HL-60 (cell line): ENCODE data around the gene ANTXR1.
A peak's percentile ranks its signal among the peaks of the same experiment; 100 is the strongest.

ENCODE experiments used
- DNase-seq, 2 experiments: peaks; one replicate each; pipeline ENCODE4 v3.0.0-alpha.2; 2010 to 2020; ENCODE audit warnings: low read depth in 1 of 2, low spot score in 1 of 2
- H3K27ac ChIP-seq: fragments of 250-450 bp; sonication (Bioruptor Pico); replicated peaks from 2 replicates; pipeline ENCODE4 v1.5.1; 2020; ENCODE audit warnings: mild to moderate bottlenecking, moderate library complexity
- H3K27me3 ChIP-seq: fragments of 250-450 bp; sonication (Bioruptor Pico); 2 replicates; pipeline ENCODE4 v1.5.1; 2021; ENCODE audit warnings: mild to moderate bottlenecking, moderate library complexity; ENCODE audit not compliant: insufficient read depth, poor library complexity, severe bottlenecking
- H3K4me3 ChIP-seq: replicated peaks from 2 replicates; pipeline ENCODE4 v1.5.1; 2011; ENCODE audit warnings: mild to moderate bottlenecking, control low read depth, low read length; ENCODE audit not compliant: insufficient read depth
- GABPA ChIP-seq: IDR thresholded peaks from 2 replicates; pipeline ENCODE4 v1.6.1; 2012; ENCODE audit warnings: low read depth
- POLR2AphosphoS5 ChIP-seq: IDR thresholded peaks from 2 replicates; pipeline ENCODE4 v1.6.1; 2012; ENCODE audit warnings: low read depth
- SPI1 ChIP-seq: IDR thresholded peaks from 2 replicates; pipeline ENCODE4 v1.6.1; 2012; ENCODE audit warnings: low read depth, mild to moderate bottlenecking, borderline replicate concordance
- TF ChIP-seq, protein P1 (sequence below): IDR thresholded peaks from one replicate; pipeline ENCODE4 v1.5.1; 2011; ENCODE audit warnings: low read length, control low read depth, inconsistent platforms; ENCODE audit not compliant: insufficient read depth
- TF ChIP-seq, protein P2 (sequence below): IDR thresholded peaks from 2 replicates; pipeline ENCODE4 v1.6.1; 2012; ENCODE audit warnings: low read depth; ENCODE audit not compliant: insufficient replicate concordance

ANTXR1 gene

DNA sequence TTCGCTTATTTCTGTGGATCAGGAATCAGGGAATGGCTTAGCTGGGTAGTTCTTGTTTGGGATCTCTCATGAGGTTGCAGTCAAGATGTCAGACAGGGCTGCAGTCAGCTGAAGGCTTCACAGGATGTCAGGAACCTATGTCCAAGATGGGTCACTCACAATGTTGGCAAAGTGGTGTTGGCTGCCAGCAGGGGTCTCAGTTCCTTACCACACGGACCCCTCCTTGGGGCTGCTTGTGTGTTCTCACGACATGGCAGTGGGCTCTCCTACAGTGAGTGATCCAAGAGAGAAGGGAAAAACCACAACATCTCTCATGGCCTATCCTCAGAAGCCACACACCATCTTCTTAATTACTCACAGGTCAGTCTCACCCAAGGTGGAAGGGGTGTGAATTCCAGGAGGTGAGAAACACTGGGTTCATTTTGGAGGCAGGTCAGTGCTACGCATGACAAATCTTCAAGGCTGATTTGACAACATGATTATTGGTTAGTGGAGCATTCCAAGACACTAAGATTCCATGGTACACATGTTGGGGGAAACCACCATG lies 1.3 kb upstream of the ANTXR1 start:
- peaks cover 32% of the 10 kb centered on the region for H3K27me3 ChIP-seq
- TF ChIP-seq, protein P1, sequence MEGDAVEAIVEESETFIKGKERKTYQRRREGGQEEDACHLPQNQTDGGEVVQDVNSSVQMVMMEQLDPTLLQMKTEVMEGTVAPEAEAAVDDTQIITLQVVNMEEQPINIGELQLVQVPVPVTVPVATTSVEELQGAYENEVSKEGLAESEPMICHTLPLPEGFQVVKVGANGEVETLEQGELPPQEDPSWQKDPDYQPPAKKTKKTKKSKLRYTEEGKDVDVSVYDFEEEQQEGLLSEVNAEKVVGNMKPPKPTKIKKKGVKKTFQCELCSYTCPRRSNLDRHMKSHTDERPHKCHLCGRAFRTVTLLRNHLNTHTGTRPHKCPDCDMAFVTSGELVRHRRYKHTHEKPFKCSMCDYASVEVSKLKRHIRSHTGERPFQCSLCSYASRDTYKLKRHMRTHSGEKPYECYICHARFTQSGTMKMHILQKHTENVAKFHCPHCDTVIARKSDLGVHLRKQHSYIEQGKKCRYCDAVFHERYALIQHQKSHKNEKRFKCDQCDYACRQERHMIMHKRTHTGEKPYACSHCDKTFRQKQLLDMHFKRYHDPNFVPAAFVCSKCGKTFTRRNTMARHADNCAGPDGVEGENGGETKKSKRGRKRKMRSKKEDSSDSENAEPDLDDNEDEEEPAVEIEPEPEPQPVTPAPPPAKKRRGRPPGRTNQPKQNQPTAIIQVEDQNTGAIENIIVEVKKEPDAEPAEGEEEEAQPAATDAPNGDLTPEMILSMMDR, result no peak
- TF ChIP-seq POLR2AphosphoS5 (no peak), GABPA (no peak), SPI1 (no peak)
- TF ChIP-seq, protein P2, sequence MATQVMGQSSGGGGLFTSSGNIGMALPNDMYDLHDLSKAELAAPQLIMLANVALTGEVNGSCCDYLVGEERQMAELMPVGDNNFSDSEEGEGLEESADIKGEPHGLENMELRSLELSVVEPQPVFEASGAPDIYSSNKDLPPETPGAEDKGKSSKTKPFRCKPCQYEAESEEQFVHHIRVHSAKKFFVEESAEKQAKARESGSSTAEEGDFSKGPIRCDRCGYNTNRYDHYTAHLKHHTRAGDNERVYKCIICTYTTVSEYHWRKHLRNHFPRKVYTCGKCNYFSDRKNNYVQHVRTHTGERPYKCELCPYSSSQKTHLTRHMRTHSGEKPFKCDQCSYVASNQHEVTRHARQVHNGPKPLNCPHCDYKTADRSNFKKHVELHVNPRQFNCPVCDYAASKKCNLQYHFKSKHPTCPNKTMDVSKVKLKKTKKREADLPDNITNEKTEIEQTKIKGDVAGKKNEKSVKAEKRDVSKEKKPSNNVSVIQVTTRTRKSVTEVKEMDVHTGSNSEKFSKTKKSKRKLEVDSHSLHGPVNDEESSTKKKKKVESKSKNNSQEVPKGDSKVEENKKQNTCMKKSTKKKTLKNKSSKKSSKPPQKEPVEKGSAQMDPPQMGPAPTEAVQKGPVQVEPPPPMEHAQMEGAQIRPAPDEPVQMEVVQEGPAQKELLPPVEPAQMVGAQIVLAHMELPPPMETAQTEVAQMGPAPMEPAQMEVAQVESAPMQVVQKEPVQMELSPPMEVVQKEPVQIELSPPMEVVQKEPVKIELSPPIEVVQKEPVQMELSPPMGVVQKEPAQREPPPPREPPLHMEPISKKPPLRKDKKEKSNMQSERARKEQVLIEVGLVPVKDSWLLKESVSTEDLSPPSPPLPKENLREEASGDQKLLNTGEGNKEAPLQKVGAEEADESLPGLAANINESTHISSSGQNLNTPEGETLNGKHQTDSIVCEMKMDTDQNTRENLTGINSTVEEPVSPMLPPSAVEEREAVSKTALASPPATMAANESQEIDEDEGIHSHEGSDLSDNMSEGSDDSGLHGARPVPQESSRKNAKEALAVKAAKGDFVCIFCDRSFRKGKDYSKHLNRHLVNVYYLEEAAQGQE, result no peak
- no peak overlapping the region for H3K4me3 ChIP-seq
- DNase-seq, result no peak
- H3K27ac ChIP-seq, result no peak overlapping the region

DNA sequence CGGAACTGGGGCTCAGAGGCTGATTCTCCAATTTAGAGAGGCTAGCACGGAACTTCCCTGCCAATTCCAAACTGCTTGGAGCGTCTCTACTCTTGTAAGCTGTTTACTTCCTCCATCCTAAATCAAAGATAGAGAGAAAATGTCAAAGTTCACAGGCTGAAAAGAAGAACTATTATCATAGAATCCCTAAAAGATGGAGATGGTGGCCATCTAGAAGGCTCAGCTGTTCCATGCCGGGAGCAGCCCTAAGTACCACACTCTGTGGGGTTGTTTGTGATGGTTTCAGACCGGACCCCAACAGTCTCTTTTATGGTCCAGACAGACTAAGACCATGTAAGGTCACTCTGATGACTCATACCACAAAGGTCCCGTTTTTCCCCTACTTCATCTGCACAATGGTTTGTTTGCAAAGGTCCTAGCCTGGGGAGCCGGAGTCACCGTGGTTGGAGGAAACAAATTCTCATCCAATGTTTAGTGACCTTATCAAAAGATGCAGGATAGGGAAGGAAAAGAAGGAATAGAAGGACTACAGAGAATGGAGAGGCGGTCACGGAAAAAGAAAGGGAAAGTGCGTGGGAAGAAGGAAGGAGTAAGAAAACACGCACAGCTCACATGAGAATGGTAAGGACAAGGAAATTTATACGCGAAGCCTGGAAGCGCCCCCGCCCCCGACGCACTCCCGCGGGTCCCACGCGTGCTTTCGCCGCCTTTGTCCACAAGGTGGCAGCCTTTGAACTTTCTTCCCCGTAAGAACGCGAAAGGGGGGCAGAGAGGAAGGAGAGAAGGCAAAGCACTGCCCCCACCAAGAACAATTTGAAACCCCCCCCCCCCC lies 453 bp upstream of the ANTXR1 start:
- Histone ChIP-seq H3K27ac (no peak overlapping the region), H3K4me3 (peak overlapping the region; percentile 72), H3K27me3 (peaks cover 33% of the 10 kb centered on the region)
- TF ChIP-seq, protein P1, result peak; percentile 33
- TF ChIP-seq GABPA, result no peak
- TF ChIP-seq SPI1, result no peak
- TF ChIP-seq, protein P2, result no peak
- peak; percentile 12 to 34 for DNase-seq

DNA sequence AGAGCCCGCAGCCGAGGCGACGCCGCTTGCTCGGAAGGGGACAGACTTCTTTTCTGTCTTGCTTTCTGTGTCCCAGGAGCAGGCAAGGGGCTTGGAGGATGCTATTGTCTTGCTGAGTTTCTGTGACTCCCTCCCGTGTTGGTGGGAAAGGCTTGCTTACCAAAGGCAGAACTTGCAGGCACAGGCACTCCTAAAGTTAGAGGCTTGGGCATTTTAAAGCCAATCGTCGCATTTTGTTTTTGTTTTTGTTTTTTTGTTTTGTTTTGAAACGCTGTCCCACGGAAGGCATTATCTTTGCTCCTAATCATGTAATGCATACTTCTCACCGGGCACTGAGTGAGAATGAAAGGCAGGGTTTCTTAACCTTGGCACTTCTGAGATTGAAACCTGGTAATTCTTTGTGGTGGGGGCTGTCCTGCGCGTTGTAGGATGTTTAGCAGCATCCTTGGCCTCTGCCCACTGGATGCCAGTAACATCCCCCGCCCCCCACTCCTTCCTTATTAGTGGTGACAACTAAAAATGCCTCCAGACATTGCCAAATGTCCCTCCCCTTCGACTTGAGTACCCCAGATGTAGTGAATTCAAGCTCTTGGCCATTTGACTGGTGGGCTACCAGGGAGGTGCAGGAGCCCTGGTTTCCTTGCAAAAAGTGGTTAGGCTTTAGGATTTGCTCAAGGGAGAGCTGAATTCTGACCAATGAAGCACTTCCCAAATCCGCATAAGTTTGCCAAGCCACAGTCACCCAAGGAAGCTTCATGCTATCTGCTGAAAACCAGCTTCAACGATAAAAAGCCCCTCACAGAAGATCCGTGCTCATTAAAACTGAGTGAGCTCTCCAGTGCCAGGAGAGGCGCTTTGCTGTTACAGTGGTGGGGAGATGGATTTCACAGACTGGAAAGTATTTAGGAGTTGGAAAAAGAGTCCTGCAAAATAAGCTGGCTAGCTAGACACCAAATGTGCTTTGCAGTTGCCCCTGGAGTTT lies 1.2 kb downstream of the ANTXR1 start:
- Histone ChIP-seq H3K27ac (no peak overlapping the region), H3K4me3 (peak overlapping the region; percentile 72), H3K27me3 (peaks cover 33% of the 10 kb centered on the region)
- DNase-seq, result no peak
- TF ChIP-seq SPI1, result no peak
- no peak for TF ChIP-seq GABPA
- no peak for TF ChIP-seq POLR2AphosphoS5
- TF ChIP-seq, protein P1, result no peak
- TF ChIP-seq, protein P2, result no peak
